H9 (cell line): ENCODE measurements around the gene HAUS1. TPM values are rescaled to one million over a fixed set of nuclear protein-coding genes. Genes with fewer than 3 reads are reported as not detected.

Experiments
- DNase-seq: peaks from one replicate; pipeline ENCODE4 v3.0.0-alpha.2; 2017
- H2AFZ ChIP-seq: one replicate; pipeline ENCODE4 v1.6.1; 2013; ENCODE audit warnings: mild to moderate bottlenecking, low read length, control low read depth, moderate library complexity
- H2AK5ac ChIP-seq: 2 replicates; pipeline ENCODE4 v1.6.1; 2013; ENCODE audit warnings: low read length, control low read depth, mixed read lengths; ENCODE audit not compliant: insufficient read length
- H2BK120ac ChIP-seq: one replicate; pipeline ENCODE4 v1.6.1; 2013; ENCODE audit warnings: low read depth, mild to moderate bottlenecking, low read length, control low read depth, inconsistent platforms; ENCODE audit not compliant: poor library complexity, severe bottlenecking
- H2BK12ac ChIP-seq: 2 replicates; pipeline ENCODE4 v1.6.1; 2013; ENCODE audit warnings: low read length, control low read depth, mixed read lengths, low read depth; ENCODE audit not compliant: insufficient read length
- H2BK15ac ChIP-seq: 2 replicates; pipeline ENCODE4 v1.6.1; 2013; ENCODE audit warnings: low read depth, low read length, control low read depth
- H2BK20ac ChIP-seq: one replicate; pipeline ENCODE4 v1.6.1; 2013; ENCODE audit warnings: low read depth, mild to moderate bottlenecking, low read length, control low read depth, inconsistent platforms; ENCODE audit not compliant: poor library complexity, severe bottlenecking
- H2BK5ac ChIP-seq: 2 replicates; pipeline ENCODE4 v1.6.1; 2013; ENCODE audit warnings: low read length, control low read depth, mixed read lengths; ENCODE audit not compliant: insufficient read length
- H3K14ac ChIP-seq: 2 replicates; pipeline ENCODE4 v1.6.1; 2013; ENCODE audit warnings: low read length, control low read depth; ENCODE audit not compliant: insufficient read depth
- H3K18ac ChIP-seq: 2 replicates; pipeline ENCODE4 v1.6.1; 2013; ENCODE audit warnings: low read depth, mild to moderate bottlenecking, mixed read lengths, low read length, control low read depth; ENCODE audit not compliant: insufficient read length
- H3K23ac ChIP-seq: 2 replicates; pipeline ENCODE4 v1.6.1; 2013; ENCODE audit warnings: low read length, control low read depth, mixed read lengths, low read depth; ENCODE audit not compliant: insufficient read length
- H3K23me2 ChIP-seq: 2 replicates; pipeline ENCODE4 v1.6.1; 2013; ENCODE audit warnings: low read depth, mild to moderate bottlenecking, mixed read lengths, low read length, control low read depth; ENCODE audit not compliant: insufficient read length, poor library complexity, severe bottlenecking
- H3K27ac ChIP-seq: 2 replicates; pipeline ENCODE4 v1.5.1; 2013; ENCODE audit warnings: low read length, control low read depth, mixed read lengths, low read depth; ENCODE audit not compliant: insufficient read length
- H3K27me3 ChIP-seq: 2 replicates; pipeline ENCODE4 v1.6.1; 2013; ENCODE audit warnings: low read length, control low read depth, inconsistent platforms; ENCODE audit not compliant: insufficient read depth
- H3K4ac ChIP-seq: 2 replicates; pipeline ENCODE4 v1.6.1; 2013; ENCODE audit warnings: low read depth, mild to moderate bottlenecking, control low read depth, inconsistent platforms, low read length, moderate library complexity
- H3K4me1 ChIP-seq: 2 replicates; pipeline ENCODE4 v1.6.1; 2013; ENCODE audit warnings: low read length, control low read depth, inconsistent platforms; ENCODE audit not compliant: insufficient read depth
- H3K4me2 ChIP-seq: 2 replicates; pipeline ENCODE4 v1.6.1; 2013; ENCODE audit warnings: low read length, control low read depth, mixed read lengths; ENCODE audit not compliant: insufficient read length, insufficient read depth
- H3K56ac ChIP-seq: 2 replicates; pipeline ENCODE4 v1.6.1; 2013; ENCODE audit warnings: low read depth, mild to moderate bottlenecking, mixed read lengths, low read length, control low read depth; ENCODE audit not compliant: insufficient read length
- H3K79me1 ChIP-seq: 2 replicates; pipeline ENCODE4 v1.6.1; 2013; ENCODE audit warnings: low read depth, mild to moderate bottlenecking, moderate library complexity, low read length, control low read depth, inconsistent platforms; ENCODE audit not compliant: insufficient read depth, poor library complexity, severe bottlenecking
- H3K79me2 ChIP-seq: 2 replicates; pipeline ENCODE4 v1.6.1; 2013; ENCODE audit warnings: low read length, control low read depth, inconsistent platforms; ENCODE audit not compliant: insufficient read depth
- H3K9ac ChIP-seq: 2 replicates; pipeline ENCODE4 v1.6.1; 2013; ENCODE audit warnings: low read length, control low read depth, mixed read lengths; ENCODE audit not compliant: insufficient read length; ENCODE audit errors: extremely low read depth
- H3K9me3 ChIP-seq: one replicate; pipeline ENCODE4 v1.6.1; 2013; ENCODE audit warnings: low read depth, low read length, inconsistent platforms; ENCODE audit not compliant: control insufficient read depth
- H3T11ph ChIP-seq: one replicate; pipeline ENCODE4 v1.6.1; 2013; ENCODE audit warnings: mild to moderate bottlenecking, low read length, control low read depth, inconsistent platforms
- H4K20me1 ChIP-seq: one replicate; pipeline ENCODE4 v1.6.1; 2013; ENCODE audit not compliant: control insufficient read depth, insufficient read length, insufficient read depth
- H4K5ac ChIP-seq: 2 replicates; pipeline ENCODE4 v1.6.1; 2013; ENCODE audit warnings: low read depth, mild to moderate bottlenecking, mixed read lengths, low read length, control low read depth; ENCODE audit not compliant: insufficient read length
- H4K8ac ChIP-seq: replicated peaks from 2 replicates; pipeline ENCODE4 v1.6.1; 2013; ENCODE audit warnings: low read length, control low read depth, mixed read lengths, low read depth; ENCODE audit not compliant: insufficient read length
- H4K91ac ChIP-seq: 2 replicates; pipeline ENCODE4 v1.6.1; 2013; ENCODE audit warnings: low read depth, mild to moderate bottlenecking, moderate library complexity, mixed read lengths, low read length, control low read depth; ENCODE audit not compliant: insufficient read length
- H3K27ac Mint-ChIP-seq, 3 experiments: 2 replicates in 2 of 3; 3 replicates in 1 of 3; pipeline ENCODE4 v1.8.0; 2020 to 2021; ENCODE audit warnings: mixed read lengths in 3 of 3, mild to moderate bottlenecking in 1 of 3, moderate library complexity in 1 of 3
- H3K27me3 Mint-ChIP-seq: 2 replicates; pipeline ENCODE4 v1.8.0; 2021; ENCODE audit warnings: low read depth, mild to moderate bottlenecking, moderate library complexity, mixed read lengths
- H3K36me3 Mint-ChIP-seq, 3 experiments: 2 replicates in 2 of 3; 3 replicates in 1 of 3; pipeline ENCODE4 v1.8.0; 2020 to 2021; ENCODE audit warnings: low read depth in 3 of 3, mixed read lengths in 3 of 3; ENCODE audit not compliant: insufficient read depth in 1 of 3
- H3K4me1 Mint-ChIP-seq, 2 experiments: 2 replicates each; pipeline ENCODE4 v1.8.0; 2020; ENCODE audit warnings: mixed read lengths in 2 of 2
- H3K4me3 Mint-ChIP-seq, 2 experiments: 2 replicates in 1 of 2; 3 replicates in 1 of 2; pipeline ENCODE4 v1.8.0; 2020 to 2021; ENCODE audit warnings: mild to moderate bottlenecking in 2 of 2, mixed read lengths in 2 of 2, moderate library complexity in 1 of 2
- H3K9me3 Mint-ChIP-seq, 2 experiments: 2 replicates in 1 of 2; 3 replicates in 1 of 2; pipeline ENCODE4 v1.8.0; 2020; ENCODE audit warnings: mild to moderate bottlenecking in 2 of 2, mixed read lengths in 2 of 2, moderate library complexity in 1 of 2
- CTCF ChIP-seq: fragments of 200-600 bp; sonication (generic); conservative IDR thresholded peaks from 3 replicates; pipeline ENCODE4 v1.8.0; 2021; ENCODE audit warnings: antibody characterized with exemption, mild to moderate bottlenecking
- WGBS: extraction: QIAGEN DNeasy Blood & Tissue Kit; methylation state at CpG from one replicate; pipeline ENCODE4 v1.1.7; 2013; ENCODE audit warnings: missing lambda C conversion rate, low lambda C conversion rate, mixed read lengths; ENCODE audit not compliant: insufficient read length; ENCODE audit errors: extremely low coverage; 5-methylcytosine and 5-hydroxymethylcytosine counted together
- total RNA-seq: library from RNA; stranded (reverse); gene quantifications from 2 replicates; pipeline ENCODE4 v1.2.1, GENCODE V29; 2021

Gene HAUS1
- total RNA-seq, 1 experiment from 2014 or later = 87.0 TPM

- Histone ChIP-seq H4K5ac (no peak overlapping the region), H3K14ac (no peak overlapping the region), H3K27me3 (no peaks in the 10 kb centered on the region), H3K4me2 (no peak overlapping the region), H4K91ac (no peak overlapping the region), H3K23ac (no peak overlapping the region), H2AK5ac (no peak overlapping the region), H3K9ac (no peak overlapping the region), H4K8ac (no peak overlapping the region), H3K56ac (no peak overlapping the region), H3K79me1 (no peaks in the 10 kb centered on the region), H2BK5ac (no peak overlapping the region), H3K79me2 (no peaks in the 10 kb centered on the region), H2BK20ac (no peak overlapping the region), H3K4ac (no peak overlapping the region), H3T11ph (no peak overlapping the region), H3K4me1 (peaks cover 5% of the 10 kb centered on the region; the same call in 1 of the 2 replicates), H3K9me3 (no peaks in the 10 kb centered on the region), H3K23me2 (no peaks in the 10 kb centered on the region), H4K20me1 (no peaks in the 10 kb centered on the region), H2BK120ac (no peak overlapping the region), H3K27ac (no peak overlapping the region), H3K18ac (no peak overlapping the region), H2BK12ac (no peak overlapping the region), H2BK15ac (no peak overlapping the region), H2AFZ (no peak overlapping the region)
- Mint-ChIP-seq H3K4me1 (peaks cover 26 to 30% of the 10 kb centered on the region in 2 experiments), H3K4me3 (no peak overlapping the region), H3K36me3 (peaks cover 0 to 4% (median 0%) of the 10 kb centered on the region in 3 experiments; a peak in 2 of 7 replicates), H3K27me3 (peaks cover under 1% of the 10 kb centered on the region; the same call in 1 of the 2 replicates), H3K9me3 (no peaks in the 10 kb centered on the region), H3K27ac (0 out of 7 replicates have a peak overlapping the region, but pooled peaks of 1 of the 3 experiments have one; percentile 2)
- no peak for TF ChIP-seq CTCF
- DNase-seq = no peak
- WGBS = no CpG with 5 or more reads among the region's 3 CpGs
Observed at GRCh38 chr18:46156843-46157242, 52.7 kb downstream of the HAUS1 start.
